HG02870 (cell line): ENCODE data around the gene UBXN10.

ENCODE experiments used
- ATAC-seq: cut with Tn5 transposase; IDR thresholded peaks from one replicate; pipeline ENCODE4 v1.9.1; 2021; ENCODE audit warnings: mild to moderate bottlenecking, moderate library complexity; ENCODE audit not compliant: unreplicated experiment

The UBXN10 gene

DNA sequence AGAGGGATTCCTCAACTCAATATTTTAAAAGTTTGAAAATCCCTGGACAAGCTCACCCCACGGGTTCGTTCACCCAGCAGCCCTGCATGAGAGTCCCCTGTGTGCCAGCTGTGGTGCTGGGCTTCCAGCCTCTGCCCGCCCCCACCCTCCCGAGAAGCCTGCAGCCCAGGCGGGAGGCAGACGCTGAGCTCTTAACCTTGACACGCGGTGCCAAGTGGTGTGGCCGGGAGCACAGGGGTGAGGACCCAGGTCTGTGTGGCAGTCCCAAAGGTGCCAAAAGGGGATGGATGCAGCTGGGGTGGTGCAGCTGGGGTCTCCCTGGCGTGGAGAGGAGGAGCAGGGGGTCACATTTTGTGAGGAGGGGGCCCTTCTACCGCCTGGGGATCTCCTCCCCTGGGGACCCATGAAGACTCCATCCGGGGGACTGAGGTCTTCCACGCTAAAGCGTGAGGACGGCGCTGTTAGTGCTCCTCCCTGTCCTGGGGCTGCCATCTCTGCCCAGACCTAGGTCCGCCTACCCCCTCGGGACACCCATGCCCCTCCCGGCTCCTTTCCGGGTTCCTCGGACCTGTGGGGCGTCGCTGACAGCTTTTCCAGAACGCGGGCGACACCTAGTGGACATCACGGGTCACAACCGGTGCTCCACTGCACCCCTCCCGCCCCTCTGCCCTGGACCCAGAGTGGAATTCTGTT lies 33.8 kb upstream of the UBXN10 start:
- no peak for ATAC-seq

DNA sequence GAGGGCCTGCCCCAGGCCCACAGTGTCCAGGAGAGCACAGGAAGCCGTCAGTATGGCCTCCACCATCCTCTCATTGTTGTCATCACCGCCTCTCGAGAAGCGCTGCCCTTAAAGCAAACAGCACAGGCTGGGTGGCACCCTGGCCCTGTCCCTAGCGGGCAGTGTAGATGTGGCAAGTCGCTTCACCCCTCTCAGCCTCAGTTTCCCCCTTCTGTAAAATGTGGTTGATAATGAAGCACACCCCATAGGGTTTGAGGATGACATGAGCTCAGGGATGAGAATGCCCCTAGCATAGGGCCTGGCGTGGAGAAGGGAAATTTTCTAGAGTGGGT lies 33.3 kb upstream of the UBXN10 start:
- ATAC-seq, result no peak

DNA sequence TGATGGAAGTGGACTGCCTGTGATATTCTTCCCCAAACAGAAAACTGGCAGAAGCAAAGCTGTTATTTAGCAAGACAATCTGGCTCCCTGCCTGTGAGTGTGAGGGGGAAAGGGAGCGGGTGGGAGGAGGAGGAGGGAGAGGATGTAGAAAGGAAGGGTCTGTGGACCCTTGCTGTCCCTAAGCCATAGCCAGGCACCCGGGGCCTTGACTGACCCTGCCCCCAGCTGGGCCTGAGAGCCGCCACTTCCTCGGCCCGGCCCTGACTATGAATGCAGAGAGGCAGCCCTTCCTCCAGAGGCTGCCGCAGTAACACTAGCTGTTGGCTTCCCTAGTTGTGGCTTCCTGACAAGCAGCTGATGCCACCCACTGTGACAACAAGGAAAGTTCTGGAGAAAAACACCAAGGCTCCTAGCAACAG lies 32.9 kb upstream of the UBXN10 start:
- ATAC-seq, result no peak

DNA sequence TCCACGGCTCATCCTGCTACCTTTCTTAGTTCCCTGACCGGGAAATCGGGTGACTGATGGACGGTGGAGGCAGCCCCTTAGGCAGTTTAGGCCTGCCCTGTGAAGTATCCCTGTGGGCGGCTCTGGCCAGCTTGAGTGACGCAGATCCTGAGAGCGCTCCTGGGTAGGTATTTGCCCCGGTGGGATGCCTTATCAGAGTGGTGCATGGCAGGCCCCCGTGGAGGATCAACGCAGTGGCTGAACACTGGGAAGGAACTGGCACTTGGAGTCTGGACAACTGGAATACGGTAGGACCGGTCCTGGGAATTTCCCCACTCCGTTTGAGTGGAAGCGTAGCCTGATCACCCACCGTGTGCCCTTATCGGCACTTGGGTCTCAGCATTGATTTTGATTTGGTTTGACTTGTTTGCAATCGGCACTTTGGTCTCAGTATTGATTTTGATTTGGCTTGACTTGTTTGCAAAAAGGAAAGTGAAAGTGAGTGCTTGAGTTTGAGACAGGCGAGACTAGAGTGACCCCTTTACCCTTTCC lies 31.5 kb upstream of the UBXN10 start:
- no peak for ATAC-seq

DNA sequence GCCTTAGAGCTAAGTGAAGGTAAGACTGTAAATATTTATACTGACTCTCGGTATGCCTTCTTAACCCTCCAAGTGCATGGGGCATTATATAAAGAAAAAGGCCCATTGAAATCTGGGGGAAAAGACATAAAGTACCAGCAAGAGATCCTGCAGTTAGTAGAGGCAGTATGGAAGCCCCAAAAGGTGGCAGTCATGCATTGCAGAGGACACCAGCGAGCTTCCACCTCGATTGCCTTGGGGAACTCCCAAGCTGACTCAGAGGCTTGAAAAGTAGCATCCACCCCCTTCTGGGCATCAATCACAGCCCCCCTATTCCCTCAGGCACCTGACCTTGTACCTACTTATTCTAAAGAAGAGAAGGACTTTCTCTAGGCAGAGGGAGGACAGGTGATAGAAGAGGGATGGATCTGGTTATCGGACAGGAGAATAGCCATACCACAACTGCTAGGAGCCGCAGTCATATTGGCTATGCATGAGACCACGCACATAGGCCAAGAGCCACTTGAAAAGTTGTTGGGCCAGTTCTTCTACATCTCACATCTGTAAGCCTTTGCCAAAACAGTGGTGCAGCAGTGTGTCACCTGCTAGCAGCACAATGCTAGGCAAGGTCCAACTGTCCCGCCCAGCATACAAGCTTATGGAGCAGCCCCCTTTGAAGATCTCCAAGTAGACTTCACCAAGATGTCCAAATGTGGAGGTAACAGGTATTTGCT lies 27.4 kb upstream of the UBXN10 start:
- ATAC-seq, result no peak

DNA sequence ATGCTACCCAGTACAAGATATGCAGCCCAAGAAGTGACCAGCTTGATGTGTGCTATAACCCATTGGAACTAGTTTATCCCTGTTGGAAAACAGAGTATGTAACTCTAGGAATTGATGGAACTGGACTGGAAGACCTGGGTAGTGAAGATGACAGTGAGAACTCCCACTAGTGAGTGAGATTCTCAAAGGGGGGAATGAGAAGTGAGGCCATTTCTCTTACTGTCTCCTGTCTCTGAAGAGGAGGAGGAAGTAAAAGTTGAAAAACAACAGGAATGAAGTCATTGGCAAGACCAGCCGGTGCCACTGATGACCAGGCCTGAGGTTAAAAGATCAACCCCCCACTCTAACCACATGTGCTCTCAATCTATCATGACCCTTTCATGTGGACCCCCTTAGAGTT lies 25.9 kb upstream of the UBXN10 start:
- no peak for ATAC-seq

DNA sequence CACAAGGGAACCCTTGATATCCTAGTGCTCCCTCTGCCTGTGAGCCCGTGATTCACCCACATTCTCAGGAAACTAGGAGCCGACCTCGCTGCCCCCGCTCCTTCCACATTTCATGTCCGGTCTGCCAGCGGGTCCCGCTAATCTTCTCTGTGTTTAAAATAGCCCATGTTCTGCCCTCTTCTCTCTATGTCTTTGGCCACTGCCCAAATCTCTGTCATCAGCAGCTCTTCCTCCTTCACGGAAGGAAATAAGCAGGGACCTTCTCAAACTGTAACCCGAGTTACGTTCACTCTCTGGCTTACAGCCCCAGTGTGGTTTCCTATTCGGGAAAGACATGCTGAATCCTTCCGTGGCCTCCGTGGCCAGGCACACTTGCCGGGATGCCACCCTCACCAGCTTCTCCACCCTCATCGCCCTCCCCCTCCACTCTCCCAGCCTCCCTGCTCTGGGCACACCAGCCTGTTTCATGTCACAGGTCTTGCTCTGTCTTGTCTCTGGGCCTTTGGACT lies 21.1 kb upstream of the UBXN10 start:
- no peak for ATAC-seq

DNA sequence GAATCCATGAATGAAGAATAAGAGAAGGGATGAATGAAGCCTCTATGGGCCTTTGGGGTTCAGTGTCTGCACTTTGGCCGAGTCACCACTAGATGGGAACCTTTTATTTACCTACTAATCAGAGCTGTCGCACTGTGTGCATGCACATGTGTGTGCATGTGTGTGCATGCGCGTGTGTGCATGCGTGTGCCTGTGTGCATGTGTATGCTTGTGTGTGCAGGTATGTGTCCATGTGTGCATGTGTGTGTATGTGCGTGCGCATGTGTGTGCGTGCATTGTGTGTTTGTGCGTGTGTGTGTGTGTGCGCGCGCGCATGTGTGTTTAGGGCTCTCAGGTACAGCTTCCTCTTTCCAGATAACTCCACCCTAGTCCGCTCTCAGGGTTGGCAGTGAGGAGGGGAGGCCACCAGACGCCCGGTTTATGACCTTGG lies 20.4 kb upstream of the UBXN10 start:
- no peak for ATAC-seq

DNA sequence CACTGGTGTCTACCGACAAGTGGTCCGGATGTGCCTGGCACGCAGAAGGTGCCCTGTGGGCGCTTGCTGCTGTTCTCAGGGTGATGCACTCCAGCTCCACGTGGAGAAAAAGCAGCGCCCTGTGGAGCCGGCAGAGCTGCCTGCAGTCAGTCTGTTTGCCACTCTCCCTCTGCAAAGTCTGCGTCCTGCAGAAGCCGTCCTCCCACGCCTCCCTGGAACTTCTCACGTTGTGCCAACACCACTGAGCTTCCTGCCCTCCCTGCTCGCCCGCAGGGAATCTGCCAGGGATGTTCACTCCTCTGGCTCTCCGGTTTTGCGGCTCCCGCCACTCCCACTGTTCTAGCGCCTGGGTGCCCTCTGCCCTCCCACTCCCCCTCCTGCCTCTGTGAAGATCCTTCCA lies 19.8 kb upstream of the UBXN10 start:
- ATAC-seq, result no peak

DNA sequence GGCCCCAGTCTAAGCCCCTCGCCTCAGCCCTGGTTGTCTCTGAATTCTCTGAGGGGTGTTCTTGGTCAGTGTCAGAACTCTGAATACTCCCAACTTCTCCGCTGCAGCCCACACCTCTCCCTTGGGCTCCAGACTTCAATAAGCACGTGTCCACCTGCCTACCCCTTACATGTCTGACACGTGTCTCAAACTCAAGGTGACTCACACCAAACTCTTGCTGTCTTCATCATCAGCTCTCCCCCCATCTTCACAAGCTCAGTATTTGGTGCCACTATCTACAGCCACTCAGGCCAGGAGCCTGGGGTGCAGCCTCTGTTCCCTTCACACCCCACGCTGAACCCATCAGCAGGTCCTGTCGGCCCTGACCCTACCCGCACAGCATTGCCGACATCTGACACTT lies 18.8 kb upstream of the UBXN10 start:
- no peak for ATAC-seq

DNA sequence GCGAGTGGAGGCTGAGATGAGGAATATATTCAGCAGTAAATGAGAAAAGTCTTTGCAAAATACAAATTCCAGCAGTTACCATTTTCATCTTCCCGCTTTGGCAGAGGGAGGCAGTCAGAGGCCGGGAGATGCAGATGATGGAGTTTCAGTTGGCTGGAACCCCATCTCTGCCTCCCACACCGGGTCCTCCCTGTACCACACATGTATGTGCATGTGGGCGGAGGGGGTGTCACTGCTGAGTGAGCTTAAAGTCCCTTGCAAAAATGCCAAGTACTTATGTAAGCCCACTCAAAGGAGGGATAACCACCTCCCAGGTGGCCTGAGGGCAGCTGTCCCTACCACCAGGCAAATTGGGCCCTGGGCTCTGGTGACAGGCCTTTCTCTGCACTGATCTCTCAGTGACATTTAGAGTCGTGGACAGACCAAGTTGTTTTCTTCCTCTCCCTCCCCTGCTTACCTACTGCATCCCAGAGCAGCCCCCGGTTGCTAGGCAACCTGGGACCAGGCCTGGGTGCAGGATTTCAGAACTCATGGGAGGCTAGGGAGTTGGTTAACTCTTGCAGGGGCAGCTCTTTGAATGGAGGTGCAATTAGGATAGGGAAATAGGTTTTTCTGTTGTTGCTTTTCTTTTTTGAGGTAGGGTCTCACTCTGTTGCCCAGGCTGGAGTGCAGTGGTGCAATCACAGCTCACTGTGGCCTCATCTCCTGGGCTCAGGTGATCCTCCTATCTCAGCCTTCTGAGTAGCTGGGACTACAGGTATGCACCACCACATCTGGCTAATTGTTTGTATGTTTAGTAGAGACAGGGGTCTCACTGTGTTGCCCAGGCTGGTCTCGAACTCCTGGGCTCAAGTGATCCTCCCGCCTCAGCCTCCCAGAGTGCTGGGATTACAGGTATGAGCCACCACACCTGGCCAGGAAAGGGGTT lies 17.1 kb upstream of the UBXN10 start:
- no peak for ATAC-seq

DNA sequence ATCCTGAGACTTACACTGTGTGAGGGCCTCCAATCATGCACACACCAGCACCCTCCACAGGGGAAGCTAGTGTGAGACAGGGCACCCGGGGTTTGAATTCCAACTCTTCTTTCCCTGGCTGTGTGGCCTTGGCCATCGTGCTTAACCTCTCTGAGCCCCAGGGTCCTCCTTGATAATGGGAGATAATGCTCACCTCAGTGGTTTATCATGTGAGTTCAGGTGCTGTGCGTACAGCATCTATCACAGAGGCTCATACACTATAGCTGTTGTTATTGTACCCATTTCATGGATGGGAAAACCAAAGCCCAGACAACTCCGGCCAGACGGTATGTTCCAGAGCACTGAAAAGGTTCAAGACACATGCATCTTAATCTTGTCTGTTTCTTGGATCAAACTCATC lies 16.0 kb upstream of the UBXN10 start:
- no peak for ATAC-seq

DNA sequence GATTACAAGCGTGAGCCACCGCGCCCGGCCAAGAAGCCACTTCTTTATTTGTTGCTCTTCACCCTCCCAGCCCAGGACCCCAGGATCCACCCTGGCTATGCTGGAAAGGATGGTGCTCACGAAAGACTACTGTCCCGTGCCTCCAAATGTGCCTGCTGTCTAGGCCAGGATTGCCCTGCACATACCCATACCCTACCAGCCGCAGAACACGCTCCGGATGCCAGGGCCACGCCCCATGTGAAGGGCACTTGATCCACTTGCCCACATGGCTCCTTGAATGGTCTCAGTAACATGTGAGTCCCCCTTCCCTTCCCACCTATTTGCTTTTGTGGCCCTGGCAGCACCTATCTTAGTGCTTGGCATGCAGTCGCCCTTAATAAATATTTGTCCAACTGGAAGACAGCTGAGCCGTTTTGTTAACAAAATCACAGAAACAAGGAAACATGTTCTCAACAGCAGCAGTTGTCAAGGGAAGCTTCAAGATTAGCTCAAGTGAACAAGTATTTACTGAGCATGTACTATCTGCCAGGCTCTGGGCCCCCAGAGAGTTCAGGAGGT lies 13.8 kb upstream of the UBXN10 start:
- ATAC-seq, result no peak

DNA sequence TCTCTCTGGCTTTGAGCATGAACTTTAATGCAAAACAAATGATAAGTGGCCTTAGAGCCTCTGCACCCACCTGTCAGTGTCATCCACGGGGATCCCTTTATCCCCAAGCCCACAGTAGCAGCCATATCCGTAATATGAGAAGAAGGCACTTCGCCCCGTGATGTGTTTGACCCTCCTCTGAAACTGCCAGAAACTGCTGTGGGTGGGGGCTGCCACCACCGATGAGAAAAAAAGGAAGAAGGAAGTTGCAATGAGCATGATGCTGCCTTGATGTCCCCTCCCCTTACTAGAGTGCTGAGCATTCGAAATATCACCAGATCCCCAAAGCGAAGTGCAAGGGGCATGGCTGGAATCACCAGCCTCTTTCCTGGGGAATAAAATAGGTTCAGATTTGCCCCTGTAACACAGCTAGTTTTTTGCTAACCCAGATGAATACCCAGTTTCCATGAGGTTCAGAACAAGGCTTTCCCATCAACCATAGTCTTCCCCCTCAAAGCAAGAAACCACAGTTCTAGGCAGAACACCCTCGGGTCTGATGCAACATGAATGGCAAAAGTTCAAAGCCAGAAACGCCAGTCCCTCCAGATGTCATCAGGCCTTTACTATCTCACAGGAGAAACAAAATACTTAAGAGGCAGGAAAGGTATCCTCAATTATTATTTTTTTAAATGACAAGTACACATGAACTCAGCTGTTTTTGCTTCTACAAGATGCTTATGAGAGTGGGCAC lies 10.8 kb upstream of the UBXN10 start:
- ATAC-seq, result no peak

DNA sequence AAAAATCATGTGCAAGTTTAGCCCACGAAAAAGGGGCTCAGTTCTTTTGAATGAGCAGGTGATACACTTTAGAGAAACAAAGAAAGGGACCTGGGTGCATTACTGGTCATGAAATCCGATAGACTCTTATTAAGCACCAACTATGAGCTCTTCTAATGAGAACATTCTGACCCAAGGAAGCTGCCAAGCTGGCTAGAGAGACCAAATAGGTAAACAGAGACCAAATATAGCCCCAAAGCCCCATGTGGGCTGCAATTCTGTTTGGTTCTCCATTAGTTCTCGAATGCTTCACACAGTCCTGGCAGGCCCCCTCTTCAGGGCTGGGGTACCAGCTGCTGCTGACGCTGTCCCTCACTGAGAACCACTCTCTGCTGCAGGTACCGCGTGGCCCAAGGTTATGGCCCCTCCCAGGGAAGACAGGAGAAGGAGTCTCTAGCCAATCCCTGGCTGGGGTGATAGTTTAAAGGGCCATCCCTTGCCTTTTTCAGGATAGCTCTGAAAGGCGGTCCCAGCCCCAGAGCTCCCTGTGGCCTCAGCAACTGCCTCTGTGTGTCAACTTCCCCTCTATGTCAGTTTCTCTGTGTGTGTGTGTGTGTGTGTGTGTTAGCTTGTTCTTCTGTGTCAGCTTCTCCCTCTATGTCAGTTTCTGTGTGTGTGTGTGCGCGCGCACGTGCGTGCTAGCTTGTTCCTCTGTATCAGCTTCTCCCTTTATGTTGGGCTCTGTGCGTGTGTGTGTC lies 7.1 kb upstream of the UBXN10 start:
- no peak for ATAC-seq

DNA sequence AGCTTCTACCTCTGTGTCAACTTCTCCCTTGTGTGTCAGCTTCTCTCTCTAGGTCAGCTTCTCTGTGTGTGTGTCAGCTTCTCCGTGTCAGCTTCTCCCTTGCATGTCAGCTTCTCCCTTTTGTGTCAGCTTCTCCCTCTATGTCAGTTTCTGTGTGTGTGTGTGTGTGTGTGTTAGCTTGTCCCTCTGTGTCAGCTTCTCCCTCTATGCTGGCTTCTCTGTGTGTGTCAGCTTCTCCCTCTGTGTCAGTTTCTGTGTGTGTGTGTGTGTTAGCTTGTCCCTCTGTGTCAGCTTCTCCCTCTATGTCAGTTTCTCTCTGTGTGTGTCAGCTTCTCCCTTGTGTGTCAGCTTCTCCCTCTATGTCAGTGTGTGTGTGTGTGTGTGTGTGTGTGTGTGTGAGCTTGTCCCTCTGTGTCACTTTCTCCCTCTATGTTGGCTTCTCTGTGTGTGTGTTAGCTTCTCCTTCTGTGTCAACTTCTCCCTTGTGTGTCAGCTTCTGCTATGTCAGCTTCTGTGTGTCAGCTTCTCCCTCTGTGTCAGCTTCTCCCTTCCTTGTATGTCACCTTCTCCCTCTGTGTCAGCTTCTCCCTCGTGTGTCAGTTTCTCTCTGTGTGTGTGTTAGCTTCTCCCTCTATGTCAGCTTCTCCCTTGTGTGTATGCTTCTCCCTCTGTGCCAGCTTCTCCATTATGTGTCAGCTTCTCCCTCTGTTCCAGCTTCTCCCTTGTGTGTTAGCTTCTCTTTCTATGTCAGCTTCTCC lies 6.3 kb upstream of the UBXN10 start:
- no peak for ATAC-seq

DNA sequence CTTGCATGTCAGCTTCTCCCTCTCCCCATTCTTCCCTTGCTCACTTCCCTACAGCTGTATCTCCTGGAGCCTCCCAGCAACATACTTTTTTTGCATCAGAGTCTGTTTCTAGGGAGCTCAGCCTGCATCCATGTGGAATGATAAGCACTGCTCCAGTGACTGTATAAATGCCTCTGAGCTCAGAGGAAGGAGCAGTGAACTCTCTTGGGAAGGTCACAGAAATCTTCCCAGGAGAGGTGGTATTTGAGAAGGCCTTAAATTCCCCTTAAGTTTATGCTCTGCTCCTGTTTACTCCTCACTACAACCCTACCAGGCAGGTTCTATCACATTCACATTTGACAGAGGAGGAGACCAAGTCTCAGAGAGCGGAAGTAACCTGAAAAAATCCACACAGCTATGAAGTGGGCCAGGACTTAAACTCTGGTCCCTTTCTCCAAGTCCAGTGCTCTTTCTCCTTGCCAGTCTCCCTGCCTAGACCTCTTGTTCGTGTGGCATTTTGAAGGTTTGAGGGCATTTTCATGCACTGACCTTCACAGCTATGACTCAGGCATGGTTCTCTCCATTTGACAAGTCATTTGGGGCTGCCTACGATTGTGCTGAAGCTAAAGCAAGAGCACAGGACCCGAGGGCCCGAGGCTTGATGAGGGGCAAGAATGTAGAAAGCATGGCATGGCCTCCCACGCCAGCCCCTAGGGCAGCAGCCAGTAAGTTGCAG lies 5.6 kb upstream of the UBXN10 start:
- ATAC-seq, result no peak

DNA sequence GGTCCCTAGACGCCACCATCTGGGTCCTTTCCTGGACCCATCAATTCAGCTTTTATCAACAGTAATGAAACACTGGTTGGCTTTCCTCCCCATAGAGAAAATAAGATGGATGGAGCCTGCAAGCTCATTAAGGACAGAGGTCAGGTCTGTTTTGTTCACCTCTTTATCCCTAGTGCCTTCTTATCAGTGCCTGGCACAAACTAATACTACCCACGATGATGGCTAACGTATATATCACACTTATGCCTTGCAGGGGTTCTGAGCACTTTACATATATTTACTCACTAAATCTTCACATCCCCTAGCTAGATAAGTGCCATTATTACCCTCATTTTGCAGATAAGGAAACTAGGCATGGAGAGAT lies 5.1 kb upstream of the UBXN10 start:
- no peak for ATAC-seq
